HL-60 (cell line): ENCODE data around the gene RASSF5.

Source experiments
- DNase-seq, 2 experiments: peaks; one replicate each; pipeline ENCODE4 v3.0.0-alpha.2; 2010 to 2020; ENCODE audit warnings: low read depth in 1 of 2, low spot score in 1 of 2
- H3K27ac ChIP-seq: fragments of 250-450 bp; sonication (Bioruptor Pico); replicated peaks from 2 replicates; pipeline ENCODE4 v1.5.1; 2020; ENCODE audit warnings: mild to moderate bottlenecking, moderate library complexity
- H3K27me3 ChIP-seq: fragments of 250-450 bp; sonication (Bioruptor Pico); 2 replicates; pipeline ENCODE4 v1.5.1; 2021; ENCODE audit warnings: mild to moderate bottlenecking, moderate library complexity; ENCODE audit not compliant: insufficient read depth, poor library complexity, severe bottlenecking
- H3K4me3 ChIP-seq: replicated peaks from 2 replicates; pipeline ENCODE4 v1.5.1; 2011; ENCODE audit warnings: mild to moderate bottlenecking, control low read depth, low read length; ENCODE audit not compliant: insufficient read depth
- CTCF ChIP-seq: IDR thresholded peaks from one replicate; pipeline ENCODE4 v1.5.1; 2011; ENCODE audit warnings: low read length, control low read depth, inconsistent platforms; ENCODE audit not compliant: insufficient read depth
- GABPA ChIP-seq: IDR thresholded peaks from 2 replicates; pipeline ENCODE4 v1.6.1; 2012; ENCODE audit warnings: low read depth
- POLR2AphosphoS5 ChIP-seq: IDR thresholded peaks from 2 replicates; pipeline ENCODE4 v1.6.1; 2012; ENCODE audit warnings: low read depth
- REST ChIP-seq: IDR thresholded peaks from 2 replicates; pipeline ENCODE4 v1.6.1; 2012; ENCODE audit warnings: low read depth; ENCODE audit not compliant: insufficient replicate concordance
- SPI1 ChIP-seq: IDR thresholded peaks from 2 replicates; pipeline ENCODE4 v1.6.1; 2012; ENCODE audit warnings: low read depth, mild to moderate bottlenecking, borderline replicate concordance

Gene RASSF5

GRCh38 chr1:206559672-206559995 lies 52.3 kb downstream of the RASSF5 start:
- Histone ChIP-seq H3K27ac (peak overlapping the region; percentile 91), H3K4me3 (peak overlapping the region; percentile 73)

GRCh38 chr1:206560007-206560716 lies 52.8 kb downstream of the RASSF5 start:
- no peak overlapping the region; the same call in 1 of the 2 replicates for H3K4me3 ChIP-seq
- no peak for DNase-seq

More at GRCh38 chr1:206559672-206559995, 52.3 kb downstream of the RASSF5 start:
- no peak for TF ChIP-seq REST
- no peak for DNase-seq
- H3K27me3 ChIP-seq, result no peaks in the 10 kb centered on the region

GRCh38 chr1:206563367-206564207 lies 56.3 kb downstream of the RASSF5 start:
- TF ChIP-seq POLR2AphosphoS5 (no peak), REST (no peak), SPI1 (no peak), GABPA (no peak), CTCF (no peak)
- DNase-seq, result no peak
- H3K4me3 ChIP-seq, result no peak overlapping the region
- no peaks in the 10 kb centered on the region for H3K27me3 ChIP-seq
- H3K27ac ChIP-seq, result no peak overlapping the region

More at GRCh38 chr1:206560007-206560716, 52.8 kb downstream of the RASSF5 start:
- Histone ChIP-seq H3K27me3 (no peaks in the 10 kb centered on the region), H3K27ac (peak overlapping the region; percentile 91)
- no peak for TF ChIP-seq REST
- no peak for TF ChIP-seq GABPA
- no peak for TF ChIP-seq POLR2AphosphoS5
- TF ChIP-seq SPI1, result no peak
- TF ChIP-seq CTCF, result no peak
